H9 (cell line): Measurements from ENCODE around the gene ATRX. TPM values are rescaled to one million over a fixed set of nuclear protein-coding genes. Genes with fewer than 3 reads are reported as not detected.

ENCODE experiments used
- DNase-seq: peaks from one replicate; pipeline ENCODE4 v3.0.0-alpha.2; 2017
- H2AFZ ChIP-seq: one replicate; pipeline ENCODE4 v1.6.1; 2013; ENCODE audit warnings: mild to moderate bottlenecking, low read length, control low read depth, moderate library complexity
- H2AK5ac ChIP-seq: 2 replicates; pipeline ENCODE4 v1.6.1; 2013; ENCODE audit warnings: low read length, control low read depth, mixed read lengths; ENCODE audit not compliant: insufficient read length
- H2BK120ac ChIP-seq: one replicate; pipeline ENCODE4 v1.6.1; 2013; ENCODE audit warnings: low read depth, mild to moderate bottlenecking, low read length, control low read depth, inconsistent platforms; ENCODE audit not compliant: poor library complexity, severe bottlenecking
- H2BK12ac ChIP-seq: 2 replicates; pipeline ENCODE4 v1.6.1; 2013; ENCODE audit warnings: low read length, control low read depth, mixed read lengths, low read depth; ENCODE audit not compliant: insufficient read length
- H2BK15ac ChIP-seq: 2 replicates; pipeline ENCODE4 v1.6.1; 2013; ENCODE audit warnings: low read depth, low read length, control low read depth
- H2BK20ac ChIP-seq: one replicate; pipeline ENCODE4 v1.6.1; 2013; ENCODE audit warnings: low read depth, mild to moderate bottlenecking, low read length, control low read depth, inconsistent platforms; ENCODE audit not compliant: poor library complexity, severe bottlenecking
- H2BK5ac ChIP-seq: 2 replicates; pipeline ENCODE4 v1.6.1; 2013; ENCODE audit warnings: low read length, control low read depth, mixed read lengths; ENCODE audit not compliant: insufficient read length
- H3K14ac ChIP-seq: 2 replicates; pipeline ENCODE4 v1.6.1; 2013; ENCODE audit warnings: low read length, control low read depth; ENCODE audit not compliant: insufficient read depth
- H3K18ac ChIP-seq: 2 replicates; pipeline ENCODE4 v1.6.1; 2013; ENCODE audit warnings: low read depth, mild to moderate bottlenecking, mixed read lengths, low read length, control low read depth; ENCODE audit not compliant: insufficient read length
- H3K23ac ChIP-seq: 2 replicates; pipeline ENCODE4 v1.6.1; 2013; ENCODE audit warnings: low read length, control low read depth, mixed read lengths, low read depth; ENCODE audit not compliant: insufficient read length
- H3K23me2 ChIP-seq: 2 replicates; pipeline ENCODE4 v1.6.1; 2013; ENCODE audit warnings: low read depth, mild to moderate bottlenecking, mixed read lengths, low read length, control low read depth; ENCODE audit not compliant: insufficient read length, poor library complexity, severe bottlenecking
- H3K27ac ChIP-seq: 2 replicates; pipeline ENCODE4 v1.5.1; 2013; ENCODE audit warnings: low read length, control low read depth, mixed read lengths, low read depth; ENCODE audit not compliant: insufficient read length
- H3K27me3 ChIP-seq: 2 replicates; pipeline ENCODE4 v1.6.1; 2013; ENCODE audit warnings: low read length, control low read depth, inconsistent platforms; ENCODE audit not compliant: insufficient read depth
- H3K4ac ChIP-seq: 2 replicates; pipeline ENCODE4 v1.6.1; 2013; ENCODE audit warnings: low read depth, mild to moderate bottlenecking, control low read depth, inconsistent platforms, low read length, moderate library complexity
- H3K4me1 ChIP-seq: 2 replicates; pipeline ENCODE4 v1.6.1; 2013; ENCODE audit warnings: low read length, control low read depth, inconsistent platforms; ENCODE audit not compliant: insufficient read depth
- H3K4me2 ChIP-seq: 2 replicates; pipeline ENCODE4 v1.6.1; 2013; ENCODE audit warnings: low read length, control low read depth, mixed read lengths; ENCODE audit not compliant: insufficient read length, insufficient read depth
- H3K56ac ChIP-seq: 2 replicates; pipeline ENCODE4 v1.6.1; 2013; ENCODE audit warnings: low read depth, mild to moderate bottlenecking, mixed read lengths, low read length, control low read depth; ENCODE audit not compliant: insufficient read length
- H3K79me1 ChIP-seq: 2 replicates; pipeline ENCODE4 v1.6.1; 2013; ENCODE audit warnings: low read depth, mild to moderate bottlenecking, moderate library complexity, low read length, control low read depth, inconsistent platforms; ENCODE audit not compliant: insufficient read depth, poor library complexity, severe bottlenecking
- H3K79me2 ChIP-seq: 2 replicates; pipeline ENCODE4 v1.6.1; 2013; ENCODE audit warnings: low read length, control low read depth, inconsistent platforms; ENCODE audit not compliant: insufficient read depth
- H3K9ac ChIP-seq: 2 replicates; pipeline ENCODE4 v1.6.1; 2013; ENCODE audit warnings: low read length, control low read depth, mixed read lengths; ENCODE audit not compliant: insufficient read length; ENCODE audit errors: extremely low read depth
- H3K9me3 ChIP-seq: one replicate; pipeline ENCODE4 v1.6.1; 2013; ENCODE audit warnings: low read depth, low read length, inconsistent platforms; ENCODE audit not compliant: control insufficient read depth
- H3T11ph ChIP-seq: one replicate; pipeline ENCODE4 v1.6.1; 2013; ENCODE audit warnings: mild to moderate bottlenecking, low read length, control low read depth, inconsistent platforms
- H4K20me1 ChIP-seq: one replicate; pipeline ENCODE4 v1.6.1; 2013; ENCODE audit not compliant: control insufficient read depth, insufficient read length, insufficient read depth
- H4K5ac ChIP-seq: 2 replicates; pipeline ENCODE4 v1.6.1; 2013; ENCODE audit warnings: low read depth, mild to moderate bottlenecking, mixed read lengths, low read length, control low read depth; ENCODE audit not compliant: insufficient read length
- H4K8ac ChIP-seq: replicated peaks from 2 replicates; pipeline ENCODE4 v1.6.1; 2013; ENCODE audit warnings: low read length, control low read depth, mixed read lengths, low read depth; ENCODE audit not compliant: insufficient read length
- H4K91ac ChIP-seq: 2 replicates; pipeline ENCODE4 v1.6.1; 2013; ENCODE audit warnings: low read depth, mild to moderate bottlenecking, moderate library complexity, mixed read lengths, low read length, control low read depth; ENCODE audit not compliant: insufficient read length
- H3K27ac Mint-ChIP-seq, 3 experiments: 2 replicates in 2 of 3; 3 replicates in 1 of 3; pipeline ENCODE4 v1.8.0; 2020 to 2021; ENCODE audit warnings: mixed read lengths in 3 of 3, mild to moderate bottlenecking in 1 of 3, moderate library complexity in 1 of 3
- H3K27me3 Mint-ChIP-seq: 2 replicates; pipeline ENCODE4 v1.8.0; 2021; ENCODE audit warnings: low read depth, mild to moderate bottlenecking, moderate library complexity, mixed read lengths
- H3K36me3 Mint-ChIP-seq, 3 experiments: 2 replicates in 2 of 3; 3 replicates in 1 of 3; pipeline ENCODE4 v1.8.0; 2020 to 2021; ENCODE audit warnings: low read depth in 3 of 3, mixed read lengths in 3 of 3; ENCODE audit not compliant: insufficient read depth in 1 of 3
- H3K4me1 Mint-ChIP-seq, 2 experiments: 2 replicates each; pipeline ENCODE4 v1.8.0; 2020; ENCODE audit warnings: mixed read lengths in 2 of 2
- H3K4me3 Mint-ChIP-seq, 2 experiments: 2 replicates in 1 of 2; 3 replicates in 1 of 2; pipeline ENCODE4 v1.8.0; 2020 to 2021; ENCODE audit warnings: mild to moderate bottlenecking in 2 of 2, mixed read lengths in 2 of 2, moderate library complexity in 1 of 2
- H3K9me3 Mint-ChIP-seq, 2 experiments: 2 replicates in 1 of 2; 3 replicates in 1 of 2; pipeline ENCODE4 v1.8.0; 2020; ENCODE audit warnings: mild to moderate bottlenecking in 2 of 2, mixed read lengths in 2 of 2, moderate library complexity in 1 of 2
- WGBS: extraction: QIAGEN DNeasy Blood & Tissue Kit; methylation state at CpG from one replicate; pipeline ENCODE4 v1.1.7; 2013; ENCODE audit warnings: missing lambda C conversion rate, low lambda C conversion rate, mixed read lengths; ENCODE audit not compliant: insufficient read length; ENCODE audit errors: extremely low coverage; 5-methylcytosine and 5-hydroxymethylcytosine counted together
- total RNA-seq: library from RNA; stranded (reverse); gene quantifications from 2 replicates; pipeline ENCODE4 v1.2.1, GENCODE V29; 2021
- TF ChIP-seq, protein P1 (sequence below): fragments of 200-600 bp; sonication (generic); conservative IDR thresholded peaks from 3 replicates; pipeline ENCODE4 v1.8.0; 2021; ENCODE audit warnings: antibody characterized with exemption, mild to moderate bottlenecking

The ATRX gene
- total RNA-seq, 1 experiment from 2014 or later: 76.0 TPM

GRCh38 chrX:77820091-77820727 is 34.2 kb upstream of the ATRX start:
- TF ChIP-seq, protein P1, sequence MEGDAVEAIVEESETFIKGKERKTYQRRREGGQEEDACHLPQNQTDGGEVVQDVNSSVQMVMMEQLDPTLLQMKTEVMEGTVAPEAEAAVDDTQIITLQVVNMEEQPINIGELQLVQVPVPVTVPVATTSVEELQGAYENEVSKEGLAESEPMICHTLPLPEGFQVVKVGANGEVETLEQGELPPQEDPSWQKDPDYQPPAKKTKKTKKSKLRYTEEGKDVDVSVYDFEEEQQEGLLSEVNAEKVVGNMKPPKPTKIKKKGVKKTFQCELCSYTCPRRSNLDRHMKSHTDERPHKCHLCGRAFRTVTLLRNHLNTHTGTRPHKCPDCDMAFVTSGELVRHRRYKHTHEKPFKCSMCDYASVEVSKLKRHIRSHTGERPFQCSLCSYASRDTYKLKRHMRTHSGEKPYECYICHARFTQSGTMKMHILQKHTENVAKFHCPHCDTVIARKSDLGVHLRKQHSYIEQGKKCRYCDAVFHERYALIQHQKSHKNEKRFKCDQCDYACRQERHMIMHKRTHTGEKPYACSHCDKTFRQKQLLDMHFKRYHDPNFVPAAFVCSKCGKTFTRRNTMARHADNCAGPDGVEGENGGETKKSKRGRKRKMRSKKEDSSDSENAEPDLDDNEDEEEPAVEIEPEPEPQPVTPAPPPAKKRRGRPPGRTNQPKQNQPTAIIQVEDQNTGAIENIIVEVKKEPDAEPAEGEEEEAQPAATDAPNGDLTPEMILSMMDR: no peak
- Histone ChIP-seq H2BK20ac (no peak overlapping the region), H2AK5ac (no peak overlapping the region), H3K27ac (no peak overlapping the region), H4K8ac (no peak overlapping the region), H3K9ac (no peak overlapping the region), H2BK120ac (no peak overlapping the region), H3K4me1 (no peaks in the 10 kb centered on the region), H3K9me3 (peaks cover 9% of the 10 kb centered on the region), H3K79me2 (no peaks in the 10 kb centered on the region), H4K20me1 (no peaks in the 10 kb centered on the region), H3K18ac (no peak overlapping the region), H3K79me1 (no peaks in the 10 kb centered on the region), H2BK5ac (no peak overlapping the region), H3T11ph (no peak overlapping the region), H3K27me3 (no peaks in the 10 kb centered on the region), H3K56ac (no peak overlapping the region), H3K4me2 (no peak overlapping the region), H4K5ac (no peak overlapping the region), H3K14ac (no peak overlapping the region), H2BK15ac (no peak overlapping the region), H3K4ac (no peak overlapping the region), H4K91ac (no peak overlapping the region), H3K23me2 (no peaks in the 10 kb centered on the region), H3K23ac (no peak overlapping the region), H2BK12ac (no peak overlapping the region), H2AFZ (no peak overlapping the region)
- Mint-ChIP-seq H3K9me3 (peaks cover 60 to 64% of the 10 kb centered on the region in 2 experiments), H3K4me3 (no peak overlapping the region), H3K4me1 (no peaks in the 10 kb centered on the region; a peak in 1 of 4 replicates), H3K36me3 (peaks cover 17 to 34% (median 25%) of the 10 kb centered on the region in 3 experiments), H3K27me3 (no peaks in the 10 kb centered on the region), H3K27ac (no peak overlapping the region; a peak in 1 of 7 replicates)
- no peak for DNase-seq
- no CpG with 5 or more reads among the region's 9 CpGs for WGBS
